Skin epidermis (tissue), 12 donors: Measurements from ENCODE around the gene SLC3A2.
A peak's percentile ranks its signal among the peaks of the same experiment; 100 is the strongest.

Experiments used
- H3K27ac ChIP-seq, 21 experiments: fragments of 200-600 bp; sonication (generic) in 11 of 21; one replicate each; pipeline ENCODE4 v1.5.0; 2020; ENCODE audit warnings: mild to moderate bottlenecking in 3 of 21, inconsistent platforms in 2 of 21, moderate library complexity in 2 of 21
- H3K4me3 ChIP-seq, 7 experiments: fragments of 200-600 bp; sonication (generic) in 2 of 7; one replicate each; pipeline ENCODE4 v1.5.0; 2020; ENCODE audit warnings: inconsistent platforms in 2 of 7, mild to moderate bottlenecking in 2 of 7, moderate library complexity in 1 of 7

The SLC3A2 gene

DNA sequence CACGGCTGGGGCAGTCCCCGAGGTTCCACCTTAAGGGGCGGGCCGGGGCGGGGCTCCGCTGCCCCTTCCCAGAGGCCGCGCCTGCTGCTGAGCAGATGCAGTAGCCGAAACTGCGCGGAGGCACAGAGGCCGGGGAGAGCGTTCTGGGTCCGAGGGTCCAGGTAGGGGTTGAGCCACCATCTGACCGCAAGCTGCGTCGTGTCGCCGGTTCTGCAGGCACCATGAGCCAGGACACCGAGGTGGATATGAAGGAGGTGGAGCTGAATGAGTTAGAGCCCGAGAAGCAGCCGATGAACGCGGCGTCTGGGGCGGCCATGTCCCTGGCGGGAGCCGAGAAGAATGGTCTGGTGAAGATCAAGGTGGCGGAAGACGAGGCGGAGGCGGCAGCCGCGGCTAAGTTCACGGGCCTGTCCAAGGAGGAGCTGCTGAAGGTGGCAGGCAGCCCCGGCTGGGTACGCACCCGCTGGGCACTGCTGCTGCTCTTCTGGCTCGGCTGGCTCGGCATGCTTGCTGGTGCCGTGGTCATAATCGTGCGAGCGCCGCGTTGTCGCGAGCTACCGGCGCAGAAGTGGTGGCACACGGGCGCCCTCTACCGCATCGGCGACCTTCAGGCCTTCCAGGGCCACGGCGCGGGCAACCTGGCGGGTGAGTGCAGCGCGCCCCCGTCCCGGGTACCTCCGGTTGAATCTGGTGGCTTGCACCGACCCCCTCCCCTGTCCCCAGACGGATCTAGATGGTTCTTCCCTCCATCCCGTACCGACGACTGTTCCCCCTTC, at the start of gene SLC3A2:
SLC3A2 (plus strand) TSS at position 94 of the 776 bp plus-strand sequence; CDS start at position 222, 128 bp downstream.
- H3K27ac ChIP-seq: peak within 1 kb of the TSS; percentile 86 to 99 (median 97)
- H3K4me3 ChIP-seq: peak within 1 kb of the TSS; percentile 62 to 97 (median 87)

DNA sequence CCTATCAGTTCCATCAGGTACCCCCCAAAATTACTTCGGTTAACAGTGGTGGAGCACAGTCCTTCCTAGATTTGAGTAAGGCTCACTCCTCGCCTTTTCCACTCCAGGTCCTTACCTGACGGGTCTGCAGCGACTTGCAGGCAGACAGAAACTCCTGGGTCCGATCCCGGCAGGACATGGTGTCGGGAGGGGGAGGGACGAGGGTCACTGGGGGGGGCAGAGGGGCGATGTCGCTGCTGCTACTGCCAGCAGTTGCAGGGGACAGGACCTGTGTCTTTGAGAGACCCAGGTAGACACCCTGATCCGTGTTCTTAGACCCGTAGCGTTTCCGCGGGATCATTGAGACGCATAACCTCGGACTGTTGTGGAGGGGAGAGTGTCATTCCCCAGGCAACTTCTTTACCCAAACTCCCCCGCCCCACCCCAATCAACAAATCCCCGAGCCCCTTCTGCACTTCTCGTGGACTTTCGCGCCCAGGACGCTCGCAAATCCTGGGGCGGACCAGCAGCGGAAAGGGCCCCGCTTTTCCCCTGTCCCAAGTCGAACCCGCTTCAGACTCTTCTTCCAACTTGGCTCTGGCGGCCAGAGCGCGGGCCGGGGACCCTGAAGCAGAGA, 49.7 kb upstream of the SLC3A2 start:
- peak overlapping the region; percentile 73 to 98 (median 92) for H3K4me3 ChIP-seq
- H3K27ac ChIP-seq: peak overlapping the region; percentile 13 to 99 (median 95)

DNA sequence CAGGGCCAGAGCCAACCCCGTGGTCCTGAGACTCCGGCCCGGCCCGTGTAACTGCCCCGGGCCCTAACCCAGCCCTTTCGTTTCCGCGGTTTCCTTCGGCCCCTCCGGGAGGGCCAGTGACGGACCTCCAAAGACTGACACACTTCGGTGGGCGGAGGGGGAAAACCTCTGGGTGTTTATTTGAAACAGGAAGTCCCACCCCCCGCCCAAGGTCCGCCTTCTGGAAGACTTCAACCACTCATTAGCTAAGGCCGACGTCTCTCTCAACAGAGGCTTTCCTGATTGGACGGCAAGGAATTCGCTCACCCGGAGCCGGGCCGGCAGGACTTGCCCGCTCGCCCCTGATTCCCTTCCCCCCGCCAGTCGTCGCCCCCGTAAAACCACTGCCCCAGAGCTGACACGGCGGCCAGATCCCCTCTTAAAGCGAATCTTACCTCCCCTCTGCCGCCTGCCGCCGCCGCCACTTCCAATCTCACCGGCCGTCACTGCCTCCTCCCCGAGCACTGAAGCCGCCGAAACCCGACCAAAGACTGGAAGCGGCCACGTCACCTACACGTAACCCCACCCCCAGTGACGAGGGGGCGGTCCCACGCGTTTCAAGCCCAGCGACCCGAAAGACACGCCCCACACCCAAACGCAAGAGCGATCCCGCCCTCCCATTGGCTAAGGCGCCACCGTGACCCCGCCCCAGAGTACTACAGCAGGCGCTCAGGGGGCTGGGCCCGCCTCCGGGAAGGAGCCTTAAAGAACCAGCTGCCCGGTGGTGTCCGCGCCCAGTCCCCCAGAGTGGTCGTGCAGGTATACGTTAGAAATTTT, 49.0 kb upstream of the SLC3A2 start, which contains the start of gene STX5:
STX5 (minus strand) TSS at position 532 of the 816 bp plus-strand sequence. CDS start 808 bp downstream, outside the sequence.
- H3K27ac ChIP-seq: peak within 1 kb of the TSS; percentile 76 to 99 (median 95)

DNA sequence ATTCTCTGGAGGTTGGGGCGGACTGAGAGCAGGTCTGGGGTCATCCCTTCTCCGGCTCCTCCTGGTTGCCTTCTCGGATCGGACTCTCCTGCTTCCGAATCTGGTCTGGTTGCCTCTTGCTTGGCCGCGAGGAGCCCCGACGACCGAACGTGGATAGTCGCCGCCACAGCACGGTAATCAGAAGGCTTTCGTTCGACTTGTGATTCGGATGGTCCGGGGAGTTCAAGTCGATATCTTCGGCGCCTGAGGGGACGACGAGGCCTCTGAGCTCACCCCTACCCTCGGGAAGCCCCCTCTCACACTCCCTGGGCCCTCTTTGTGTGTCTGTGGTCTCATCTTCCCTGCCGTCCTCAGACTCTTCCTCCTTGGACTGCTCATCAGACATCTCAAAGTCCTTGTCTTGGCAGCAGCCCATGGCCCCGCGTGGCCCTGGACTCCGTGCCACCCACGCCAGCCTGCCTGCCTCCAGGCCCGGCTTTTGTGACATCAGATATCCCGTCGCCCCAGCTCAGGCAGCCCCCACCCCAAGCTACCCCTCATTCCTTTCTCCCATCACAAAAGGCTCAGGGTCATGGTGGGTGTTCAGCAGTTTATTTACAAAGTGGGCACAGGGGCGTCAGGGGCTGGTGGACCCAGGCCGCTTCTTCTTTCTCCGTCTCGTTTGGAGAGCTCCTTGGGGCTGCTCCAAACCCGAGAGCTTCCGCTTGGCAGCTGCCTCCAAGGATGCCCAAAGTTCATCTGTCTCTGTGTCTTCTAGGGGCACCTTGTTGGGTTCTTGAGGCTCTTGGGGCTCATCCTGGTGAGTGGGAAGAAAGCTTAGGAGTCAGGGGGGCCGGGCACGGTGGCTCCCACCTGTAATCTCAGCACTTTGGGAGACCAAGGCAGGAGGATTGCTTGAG, 48.1 kb upstream of the SLC3A2 start, which contains the start of gene TEX54:
TEX54 (minus strand) TSS at position 506 of the 899 bp plus-strand sequence.
- Histone ChIP-seq H3K27ac (peak within 1 kb of the TSS; percentile 76 to 99 (median 95)), H3K4me3 (peak within 1 kb of the TSS; percentile 73 to 98 (median 92))

More for the DNA sequence above, 49.0 kb upstream of the SLC3A2 start, which contains the start of gene STX5:
- peak within 1 kb of the TSS; percentile 73 to 98 (median 92) for H3K4me3 ChIP-seq

DNA sequence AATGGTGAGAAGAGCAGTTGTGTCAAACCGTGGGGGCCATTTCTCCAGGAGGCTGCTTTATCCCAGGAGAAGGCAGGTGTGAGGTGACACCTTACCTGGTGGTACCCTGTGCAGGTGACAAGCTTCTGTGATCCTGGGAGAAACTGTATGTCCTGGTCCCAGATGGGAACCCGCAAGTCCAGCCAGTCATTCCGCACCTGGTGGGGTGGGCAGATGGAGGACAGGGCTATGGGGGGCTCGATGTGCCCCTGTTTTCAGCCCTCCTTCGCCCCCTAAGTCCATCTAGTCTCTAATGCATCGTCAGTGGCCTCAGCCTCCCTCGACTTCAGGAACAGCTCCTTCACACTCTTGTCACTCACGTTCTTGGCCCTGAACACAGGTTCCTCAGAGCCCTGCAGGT, 45.4 kb upstream of the SLC3A2 start:
- no peak overlapping the region for H3K4me3 ChIP-seq
- no peak overlapping the region for H3K27ac ChIP-seq

DNA sequence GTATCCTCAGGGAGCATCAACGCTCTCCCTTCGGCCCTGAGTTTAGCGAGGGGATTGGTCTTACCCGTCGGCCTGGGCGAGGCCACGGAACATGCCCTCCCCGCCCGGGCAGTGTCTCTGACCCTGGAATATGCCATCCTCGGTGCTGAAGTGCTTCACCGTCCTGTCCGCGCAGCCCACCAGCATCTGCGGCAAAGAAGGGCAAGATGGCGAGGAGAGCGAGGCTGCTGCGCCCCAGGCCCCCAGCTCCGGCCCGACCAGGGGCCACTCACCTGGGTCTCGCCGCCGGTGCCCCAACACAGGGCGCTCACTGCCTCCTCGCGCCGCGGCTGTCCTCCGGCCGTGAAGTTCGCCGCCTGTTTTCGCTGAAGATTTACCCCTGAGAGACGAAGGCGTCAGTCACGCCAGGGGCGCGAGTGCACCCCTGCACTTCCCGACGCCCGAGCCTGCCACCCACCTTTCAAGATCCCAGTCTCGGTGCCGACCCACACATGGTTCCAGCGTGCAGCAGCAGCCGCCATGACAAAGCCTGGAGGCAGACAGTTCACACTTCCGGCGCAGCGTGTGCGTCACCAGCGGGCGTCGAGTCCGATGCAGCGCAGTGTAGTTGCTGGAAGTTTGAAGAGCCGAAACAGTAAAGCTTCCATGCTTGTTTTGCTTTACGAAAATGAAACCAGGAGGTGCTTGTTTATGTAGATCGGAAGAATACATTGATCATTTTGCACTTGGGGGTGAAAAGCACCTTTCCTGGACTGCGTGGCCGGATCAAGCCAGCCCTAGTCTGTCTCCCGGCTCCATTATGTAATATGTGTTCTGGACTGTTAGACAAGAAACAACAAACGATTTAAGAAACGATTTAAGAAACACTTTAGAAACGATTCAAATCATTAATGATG, 41.4 kb upstream of the SLC3A2 start, which contains the start of gene WDR74:
WDR74 (minus strand) TSS at position 541 of the 896 bp plus-strand sequence; CDS start at position 521, 20 bp downstream.
- Histone ChIP-seq H3K27ac (peak within 1 kb of the TSS; percentile 82 to 100 (median 98)), H3K4me3 (peak within 1 kb of the TSS; percentile 61 to 96 (median 82))

DNA sequence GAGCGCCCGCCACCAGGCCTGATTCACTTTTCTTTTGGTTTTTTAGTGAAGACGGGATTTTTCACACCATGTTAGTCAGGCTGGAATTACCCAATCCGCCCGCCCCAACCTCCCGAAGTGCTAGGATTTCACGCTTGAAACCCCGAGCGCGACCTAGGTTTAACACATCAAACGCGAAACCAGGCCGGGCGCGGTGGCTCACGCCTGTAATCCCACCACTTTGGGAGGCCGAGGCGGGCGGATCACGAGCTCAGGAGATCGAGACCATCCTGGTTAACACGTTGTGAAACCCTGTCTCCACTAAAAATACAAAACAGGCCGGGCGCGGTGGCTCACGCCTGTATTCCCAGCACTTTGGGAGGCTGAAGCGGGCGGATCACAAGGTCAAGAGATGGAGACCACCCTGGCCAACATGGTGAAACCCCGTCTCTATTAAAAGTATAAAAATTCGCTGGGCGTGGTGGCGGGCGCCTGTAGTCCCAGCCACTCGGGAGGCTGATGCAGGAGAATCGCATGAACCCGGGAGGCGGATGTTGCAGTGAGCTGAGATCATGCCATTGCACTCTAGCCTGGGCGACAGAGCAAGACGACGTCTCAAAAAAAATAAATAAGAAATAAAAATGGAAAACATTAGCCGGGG, 39.9 kb upstream of the SLC3A2 start:
- peak overlapping the region; percentile 61 to 96 (median 82) for H3K4me3 ChIP-seq
- H3K27ac ChIP-seq: peak overlapping the region; percentile 82 to 100 (median 98)

DNA sequence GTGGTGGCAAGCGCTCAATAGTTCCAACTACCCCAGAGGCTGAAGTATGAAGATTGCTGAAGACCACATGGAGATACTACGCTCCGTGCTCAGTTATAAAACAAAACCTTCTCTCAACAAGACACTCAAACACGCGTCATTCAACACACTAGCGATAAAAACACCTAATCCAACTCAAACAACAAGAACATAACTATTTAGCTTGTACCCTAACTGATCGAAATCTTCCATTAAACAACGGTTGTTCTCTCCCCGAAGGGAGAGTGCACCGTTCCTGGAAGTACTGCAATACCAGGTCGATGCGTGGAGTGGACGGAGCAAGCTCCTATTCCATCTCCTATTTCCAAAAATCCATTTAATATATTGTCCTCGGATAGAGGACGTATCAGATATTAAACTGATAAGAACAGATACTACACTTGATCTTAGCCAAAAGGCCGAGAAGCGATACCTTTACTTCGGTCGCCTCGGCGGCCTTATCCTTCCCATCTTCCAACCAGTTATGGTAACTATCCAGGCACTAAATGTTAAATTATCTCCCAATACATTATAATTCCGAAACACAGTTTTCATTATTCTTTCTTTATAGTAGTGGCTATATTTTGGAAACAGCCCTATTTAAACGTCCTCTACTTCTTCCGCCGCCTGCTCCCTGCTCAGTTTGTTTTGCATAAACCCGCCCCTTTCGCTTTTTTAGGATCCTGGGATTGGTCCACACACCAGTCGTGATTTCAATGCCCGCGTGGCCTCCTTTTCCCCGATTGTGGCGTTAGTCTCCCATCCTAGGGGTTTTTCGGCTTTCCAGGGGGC, 39.1 kb upstream of the SLC3A2 start:
- H3K4me3 ChIP-seq: peak overlapping the region; percentile 61 to 96 (median 82)
- H3K27ac ChIP-seq: peak overlapping the region; percentile 69 to 100 (median 98)

DNA sequence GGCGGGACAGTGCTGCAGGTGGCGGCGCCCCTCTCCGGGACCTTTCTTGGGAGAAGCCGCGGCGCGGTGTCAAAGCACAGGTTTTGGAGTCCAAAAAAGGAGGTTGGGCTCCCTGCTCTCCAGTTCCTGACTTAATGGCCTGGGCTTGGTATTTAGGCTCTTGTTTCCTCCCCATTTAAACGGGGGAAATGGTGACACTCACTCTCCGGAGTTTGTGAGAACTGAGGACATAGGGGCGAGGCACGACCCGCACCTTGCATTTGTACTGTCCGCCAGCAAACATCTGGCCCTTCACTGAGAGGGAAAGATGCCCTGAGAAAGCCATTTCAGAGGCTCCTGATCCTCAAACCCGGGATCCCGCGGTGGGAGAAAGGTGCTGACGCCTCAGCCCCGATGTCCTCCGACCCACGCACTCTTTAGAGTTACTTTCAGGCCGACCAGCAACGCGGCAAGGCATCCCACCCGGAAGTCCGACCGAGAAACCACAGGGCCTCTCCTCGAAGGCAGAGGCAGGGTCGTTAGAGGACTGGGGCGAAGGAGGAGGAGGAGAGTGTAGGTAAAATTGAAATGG, 38.4 kb upstream of the SLC3A2 start:
- Histone ChIP-seq H3K27ac (peak overlapping the region; percentile 69 to 100 (median 98)), H3K4me3 (peak overlapping the region; percentile 34 to 96 (median 49))

DNA sequence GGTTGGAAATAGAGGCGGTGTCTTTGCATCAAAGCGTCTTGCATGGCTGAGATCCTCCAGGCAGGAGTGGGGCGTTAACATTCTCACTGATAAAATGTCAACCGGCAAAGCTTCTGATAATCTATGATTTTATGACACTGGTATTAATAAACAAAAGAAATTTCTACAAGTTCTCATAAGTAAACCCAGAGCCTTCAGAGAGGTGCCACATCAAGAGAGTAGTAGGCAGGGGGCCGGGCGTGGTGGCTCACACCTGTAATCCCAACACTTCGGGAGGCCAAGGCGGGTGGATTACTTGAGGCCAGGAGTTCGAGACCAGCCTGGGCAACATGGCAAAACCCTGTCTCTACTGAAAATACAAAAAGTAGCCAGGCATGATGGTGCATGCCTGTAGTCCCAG, 37.8 kb upstream of the SLC3A2 start:
- Histone ChIP-seq H3K27ac (peak overlapping the region in 20 of 21 experiments; percentile 90 to 100 (median 98)), H3K4me3 (peak overlapping the region in 1 of 7 experiments; percentile 34)

DNA sequence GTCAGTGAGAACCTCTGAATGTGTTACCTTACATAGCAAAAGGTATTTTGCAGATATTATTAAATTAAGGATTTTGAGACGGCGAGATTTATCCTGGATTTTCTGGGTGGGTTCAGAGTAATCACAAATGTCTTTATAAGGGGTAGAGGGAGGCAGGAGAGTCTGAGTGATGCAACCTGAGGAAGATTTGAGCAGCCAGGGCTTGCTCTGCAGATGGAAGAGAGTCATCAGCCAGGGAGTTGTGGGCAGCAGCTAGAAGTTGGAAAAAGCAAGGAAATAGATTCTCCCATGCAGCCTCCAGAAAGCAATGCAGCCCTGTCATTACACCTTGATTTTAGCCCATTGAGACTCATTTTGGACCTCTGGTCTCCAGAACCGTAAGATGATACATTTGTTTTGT, 37.2 kb upstream of the SLC3A2 start:
- Histone ChIP-seq H3K4me3 (no peak overlapping the region), H3K27ac (no peak overlapping the region)

DNA sequence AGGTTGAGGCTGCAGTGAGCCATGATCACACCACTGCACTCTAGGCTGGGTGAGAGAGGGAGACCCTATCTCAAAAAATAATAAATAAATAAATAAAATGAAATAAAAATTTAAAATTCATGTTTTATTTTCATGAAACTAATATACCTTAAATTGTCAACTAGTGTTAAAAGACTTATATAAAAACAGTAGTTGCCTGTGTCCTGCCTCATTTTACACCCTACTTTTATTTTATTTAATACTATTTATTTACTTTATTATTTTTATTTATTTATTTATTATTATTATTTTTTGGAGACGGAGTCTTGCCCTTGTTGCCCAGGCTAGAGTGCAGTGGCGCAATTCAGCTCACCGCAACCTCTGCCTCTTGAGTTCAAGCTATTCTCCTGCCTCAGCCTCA, 36.5 kb upstream of the SLC3A2 start:
- H3K27ac ChIP-seq: no peak overlapping the region
- H3K4me3 ChIP-seq: no peak overlapping the region

DNA sequence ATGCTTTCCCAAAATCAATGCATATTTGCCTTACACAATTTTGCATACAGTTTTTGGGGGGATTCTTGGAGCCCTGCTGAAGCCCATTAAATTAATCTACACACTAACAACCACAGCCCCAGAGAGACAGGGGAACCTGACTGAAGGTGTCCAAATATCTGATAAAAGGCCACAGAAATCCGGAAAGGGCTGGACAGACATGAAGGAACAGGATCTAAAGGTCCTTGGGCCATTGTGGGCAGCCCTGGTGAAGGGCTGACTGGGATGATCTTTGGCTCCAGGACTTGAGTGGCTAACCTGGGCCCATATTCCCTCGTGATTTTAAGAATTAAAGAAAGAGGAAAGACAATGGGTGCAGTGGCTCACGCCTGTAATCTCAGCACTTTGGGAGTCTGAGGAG, 34.5 kb upstream of the SLC3A2 start:
- Histone ChIP-seq H3K27ac (no peak overlapping the region), H3K4me3 (no peak overlapping the region)

DNA sequence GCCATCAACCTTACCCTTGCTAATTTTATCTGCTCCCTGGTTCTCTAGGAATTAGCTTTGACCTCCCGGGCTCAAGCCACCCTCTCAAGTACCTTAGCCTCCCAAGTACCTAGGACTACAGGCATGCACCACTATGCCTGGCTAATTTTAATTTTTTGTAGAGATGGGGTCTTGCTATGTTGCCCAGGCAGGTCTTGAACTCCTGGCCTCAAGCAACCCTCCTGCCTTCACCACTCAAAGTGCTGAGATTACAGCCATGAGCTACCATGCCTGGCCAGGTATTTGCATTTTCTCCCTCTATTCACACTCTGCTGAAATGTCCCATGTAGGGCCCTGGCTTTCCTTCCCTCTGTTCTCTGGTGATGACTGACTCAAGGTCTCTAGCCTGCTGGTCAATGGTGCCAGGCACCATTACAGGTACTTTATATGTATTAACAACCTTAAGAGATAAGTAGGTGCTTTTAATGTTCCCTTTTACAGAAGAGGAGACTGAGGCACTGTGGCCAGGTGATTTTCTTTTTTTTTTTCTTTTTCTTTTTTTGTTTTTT, 32.9 kb upstream of the SLC3A2 start:
- Histone ChIP-seq H3K4me3 (no peak overlapping the region), H3K27ac (no peak overlapping the region)

DNA sequence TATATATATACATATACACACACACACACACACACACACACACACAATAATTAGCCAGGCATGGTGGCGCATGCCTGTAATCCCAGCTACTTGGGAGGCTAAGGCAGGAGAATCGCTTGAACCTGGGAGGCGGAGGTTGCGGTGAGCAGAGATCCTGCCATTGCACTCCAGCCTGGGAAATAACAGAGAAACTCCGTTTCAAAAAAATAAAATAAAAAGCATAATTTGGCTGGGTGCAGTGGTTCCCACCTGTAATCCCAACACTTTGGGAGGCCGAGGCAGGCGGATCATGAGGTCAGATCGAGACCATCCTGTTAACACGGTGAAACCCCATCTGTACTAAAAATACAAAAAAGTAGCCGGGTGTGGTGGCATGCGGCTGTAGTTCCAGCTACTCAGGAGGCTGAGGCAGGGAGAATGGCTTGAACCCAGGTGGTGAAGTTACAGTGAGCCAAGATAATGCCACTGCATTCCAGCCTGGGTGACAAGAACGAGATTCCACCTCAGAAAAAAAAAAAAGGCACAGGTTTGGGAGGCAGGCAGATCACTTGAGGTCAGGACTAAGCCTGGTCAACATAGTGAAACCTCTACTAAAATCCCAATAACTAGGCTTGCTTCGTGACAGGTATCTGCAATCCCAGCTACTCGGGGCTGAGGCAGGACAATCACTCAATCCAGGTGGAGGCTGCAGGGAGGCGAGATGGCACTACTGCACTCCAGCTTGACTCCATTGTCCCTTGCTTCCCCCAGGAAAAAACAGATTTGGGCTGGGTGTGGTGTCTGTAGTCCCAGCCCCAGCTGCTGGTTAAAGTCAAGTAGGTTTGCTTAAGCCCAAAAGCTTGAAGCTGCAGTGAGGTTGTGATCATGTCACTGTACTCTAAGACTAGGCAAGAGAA, 29.5 kb upstream of the SLC3A2 start:
- H3K27ac ChIP-seq: peak overlapping the region in 1 of 21 experiments; percentile 17

More for the DNA sequence above, 29.5 kb upstream of the SLC3A2 start:
- no peak overlapping the region for H3K4me3 ChIP-seq
